HG03045 (cell line): Measurements from ENCODE around the gene DZIP3.

Experiments
- ATAC-seq: cut with Tn5 transposase; IDR thresholded peaks from one replicate; pipeline ENCODE4 v1.9.1; 2021; ENCODE audit warnings: mild to moderate bottlenecking, moderate library complexity; ENCODE audit not compliant: unreplicated experiment

Gene DZIP3

GRCh38 chr3:108589081-108589997, at the start of gene DZIP3, which contains the start of gene CIP2A:
TSS of gene DZIP3 (plus strand) at chr3:108589722. CDS start at chr3:108605407, 15,685 bp downstream.
TSS of gene CIP2A (minus strand) at chr3:108589438. CDS start at chr3:108589375, 63 bp downstream.
- peak; percentile 94 for ATAC-seq

DNA sequence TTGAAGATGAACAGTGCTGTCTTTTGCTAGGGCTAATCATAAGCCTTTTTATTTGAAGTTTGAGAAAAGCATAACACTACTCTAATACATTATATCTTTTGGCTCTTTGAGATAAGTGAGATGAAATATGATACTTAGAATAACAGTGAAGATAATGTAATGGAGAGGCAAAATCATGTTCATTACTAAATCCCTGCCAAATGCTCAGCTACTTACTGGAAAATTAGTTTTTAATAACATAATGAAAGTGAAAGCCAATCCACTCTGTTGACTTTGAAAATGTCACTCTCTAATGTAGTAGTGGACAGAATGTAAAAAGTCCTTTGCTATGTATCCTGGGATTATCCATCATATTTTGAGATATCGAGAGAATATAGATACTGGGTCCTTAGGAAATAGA, 43.3 kb upstream of the DZIP3 start:
- ATAC-seq = no peak

GRCh38 chr3:108546692-108547091, 42.8 kb upstream of the DZIP3 start:
- ATAC-seq = no peak

DNA sequence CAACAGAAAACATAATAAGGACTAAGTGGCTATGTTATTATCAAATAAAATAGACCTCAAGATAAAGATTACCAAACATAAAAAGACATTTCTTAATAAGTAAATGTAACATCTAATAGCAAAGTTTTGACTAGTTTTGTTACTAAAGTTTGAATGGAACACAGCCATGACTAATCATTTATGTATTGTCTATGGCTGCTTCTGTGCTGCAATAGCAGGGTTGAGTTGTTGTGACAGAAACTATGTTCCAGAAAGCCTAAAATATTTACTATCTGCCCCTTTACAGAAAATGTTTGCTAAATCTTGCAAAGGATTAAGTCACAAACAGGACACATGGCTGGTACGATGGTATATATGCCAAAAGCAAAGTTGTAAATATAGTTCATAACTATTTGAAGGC, 41.2 kb upstream of the DZIP3 start:
- no peak for ATAC-seq

- no peak for ATAC-seq
Measured at GRCh38 chr3:108548886-108549285, 40.6 kb upstream of the DZIP3 start.

GRCh38 chr3:108552267-108553159, 37.0 kb upstream of the DZIP3 start:
- ATAC-seq = no peak

- ATAC-seq = no peak
Measured at GRCh38 chr3:108554229-108554628, 35.3 kb upstream of the DZIP3 start.

GRCh38 chr3:108554913-108555571, 34.5 kb upstream of the DZIP3 start:
- ATAC-seq = no peak

- no peak for ATAC-seq
Measured at GRCh38 chr3:108555966-108556581, 33.4 kb upstream of the DZIP3 start.

- no peak for ATAC-seq
Measured at GRCh38 chr3:108562565-108562964, 27.0 kb upstream of the DZIP3 start.

DNA sequence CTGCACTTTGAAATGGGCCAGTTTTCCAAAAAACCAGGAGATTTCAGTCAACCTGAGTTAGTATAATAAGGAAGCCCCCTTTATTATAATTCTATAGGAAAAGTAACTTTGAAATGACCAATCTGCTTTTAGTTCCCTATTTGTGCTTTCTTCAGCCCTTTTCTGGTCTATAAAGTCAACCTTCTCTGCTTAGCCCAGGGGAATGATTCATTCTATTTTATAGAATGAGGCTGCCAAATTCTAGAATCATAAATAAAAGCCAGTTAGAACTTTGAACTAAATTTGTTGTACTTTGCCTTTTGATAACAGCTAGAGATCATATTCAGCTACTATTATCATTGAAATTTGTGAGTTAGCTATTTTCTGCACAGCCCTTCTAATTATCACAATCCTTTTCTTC, 25.0 kb upstream of the DZIP3 start:
- ATAC-seq = no peak

GRCh38 chr3:108565506-108565905, 24.0 kb upstream of the DZIP3 start:
- ATAC-seq = no peak

DNA sequence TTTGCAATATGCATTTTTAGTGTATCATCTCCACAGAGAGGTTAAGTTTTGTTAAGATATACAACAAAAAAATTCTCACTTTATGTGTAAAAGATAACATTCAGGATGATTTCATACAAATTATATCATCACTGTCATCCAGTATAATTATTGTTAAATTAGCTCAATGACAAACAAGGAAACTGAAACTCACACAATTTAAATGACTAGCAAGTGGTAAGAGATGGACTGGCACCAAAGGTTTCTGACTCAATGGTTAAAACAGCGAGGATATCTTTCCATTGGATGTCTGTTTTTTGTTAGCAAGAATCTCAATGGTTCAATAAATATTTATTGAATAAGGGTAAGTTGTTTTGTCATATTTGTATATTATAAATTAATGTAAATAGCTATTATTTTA, 22.9 kb upstream of the DZIP3 start:
- no peak for ATAC-seq

- ATAC-seq = no peak
Measured at GRCh38 chr3:108569336-108569735, 20.2 kb upstream of the DZIP3 start.

- no peak for ATAC-seq
Measured at GRCh38 chr3:108578064-108578463, 11.5 kb upstream of the DZIP3 start.

DNA sequence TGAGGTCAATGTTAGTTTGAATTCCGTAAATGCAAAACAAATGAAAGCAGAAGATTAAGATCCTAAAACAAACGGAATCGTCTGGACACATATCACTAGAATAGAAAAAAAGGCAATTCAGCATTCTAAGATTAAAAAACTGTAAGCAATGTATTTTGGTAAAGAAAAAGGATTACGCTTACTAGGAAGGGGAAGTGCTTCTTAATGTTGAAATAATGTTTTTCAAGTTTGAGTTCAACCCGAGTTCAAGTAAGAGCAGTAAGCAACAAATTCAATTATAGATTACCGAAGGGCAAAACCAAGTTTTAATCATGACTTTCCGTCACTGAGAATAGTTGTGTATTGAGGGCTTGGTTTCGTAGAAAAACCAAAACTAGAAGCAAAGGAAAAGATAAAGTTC, 921 bp upstream of the DZIP3 start:
- no peak for ATAC-seq

- no peak for ATAC-seq
Measured at GRCh38 chr3:108589998-108590323, 439 bp downstream of the DZIP3 start.

DNA sequence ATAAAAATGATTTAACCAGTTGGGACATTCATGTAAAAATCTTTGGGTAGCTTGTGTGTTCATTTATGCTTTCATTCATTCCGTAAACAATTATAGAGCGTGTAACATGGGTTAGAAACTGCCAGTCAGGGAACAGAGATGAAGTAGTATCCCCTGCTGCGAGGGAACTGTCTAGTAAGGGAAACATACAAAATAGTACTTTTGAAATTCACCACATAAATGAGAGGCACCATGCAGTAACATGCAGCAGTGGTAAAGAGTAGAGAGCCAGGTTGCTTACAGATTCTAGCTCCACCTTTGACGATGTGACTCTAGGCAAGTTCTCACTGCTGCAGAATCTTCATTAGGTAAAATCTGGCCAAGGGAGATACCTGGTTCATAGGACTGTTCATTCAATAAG, 938 bp downstream of the DZIP3 start:
- no peak for ATAC-seq

DNA sequence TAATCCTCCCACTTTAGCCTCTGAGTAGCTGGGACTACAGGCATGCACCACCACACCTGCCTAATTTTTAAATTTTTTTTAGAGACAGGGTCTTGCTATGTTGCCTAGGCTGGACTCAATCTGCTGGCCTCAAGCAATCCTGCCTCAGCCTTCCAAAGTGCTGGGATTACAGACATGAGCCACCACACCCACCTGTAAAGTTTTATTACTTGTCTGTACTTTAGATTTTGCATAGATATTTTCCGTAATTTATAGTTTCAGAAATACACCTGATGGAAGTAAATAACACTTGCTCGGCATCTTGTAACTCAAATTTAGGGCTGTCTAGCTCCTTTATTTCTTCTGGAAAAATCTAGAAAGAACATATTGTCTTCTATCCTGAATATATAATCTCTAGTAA, 5.8 kb downstream of the DZIP3 start:
- ATAC-seq = no peak

GRCh38 chr3:108598375-108598774, 8.9 kb downstream of the DZIP3 start:
- ATAC-seq = no peak
